Measurements from ENCODE around the gene NTM.

The NTM gene

GRCh38 chr11:132205496-132205895 is 835.1 kb downstream of the NTM start:
- DNase-seq, result no peak
- Mint-ChIP-seq H3K9me3 (peaks cover 0 to 8% of the 10 kb centered on the region in 2 donors), H3K27ac (no peak overlapping the region), H3K27me3 (no peaks in the 10 kb centered on the region), H3K4me3 (no peak overlapping the region), H3K4me1 (no peaks in the 10 kb centered on the region), H3K36me3 (no peaks in the 10 kb centered on the region)
- no peak for ATAC-seq (replicated peaks)

GRCh38 chr11:132206993-132207392 is 836.6 kb downstream of the NTM start:
- H3K4me3 Mint-ChIP-seq, result no peak overlapping the region
- no peaks in the 10 kb centered on the region for H3K4me1 Mint-ChIP-seq
- no peaks in the 10 kb centered on the region for H3K36me3 Mint-ChIP-seq
- H3K27ac Mint-ChIP-seq, result no peak overlapping the region
- DNase-seq, result no peak
- no peaks in the 10 kb centered on the region for H3K27me3 Mint-ChIP-seq
- ATAC-seq (replicated peaks), result no peak
- peaks cover 0 to 3% of the 10 kb centered on the region in 2 donors for H3K9me3 Mint-ChIP-seq

DNA sequence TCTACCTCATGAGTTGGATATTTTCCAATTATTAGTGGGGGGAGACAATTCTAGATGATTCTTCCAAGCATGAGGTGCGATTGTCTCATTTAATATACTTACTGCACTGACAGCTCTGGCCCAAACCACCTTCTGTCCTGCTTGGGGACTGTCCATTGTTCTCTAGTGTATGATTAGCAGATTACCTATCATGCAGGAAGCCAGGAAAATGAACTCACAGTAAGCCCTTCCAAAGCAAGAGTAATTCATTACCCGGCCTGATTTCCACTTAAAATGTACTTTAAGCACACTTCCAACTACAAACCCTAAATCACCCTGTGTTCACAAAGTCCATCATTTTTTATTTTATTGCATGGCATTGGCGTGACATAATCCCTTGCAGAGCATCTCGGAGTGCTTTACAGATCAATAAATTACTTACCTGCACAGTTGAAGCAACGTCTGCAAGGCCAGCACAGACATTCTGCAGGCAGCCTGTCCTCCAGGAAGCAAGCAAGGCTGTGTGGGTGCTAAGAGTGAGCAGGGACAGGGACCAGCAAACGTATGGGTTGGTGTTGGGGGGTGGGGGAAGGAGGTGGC is 838.2 kb downstream of the NTM start:
- no peak overlapping the region for H3K4me3 Mint-ChIP-seq
- H3K4me1 Mint-ChIP-seq, result no peaks in the 10 kb centered on the region
- H3K9me3 Mint-ChIP-seq, result peaks cover 0 to 3% of the 10 kb centered on the region in 2 donors
- H3K27ac Mint-ChIP-seq, result no peak overlapping the region
- H3K27me3 Mint-ChIP-seq, result no peaks in the 10 kb centered on the region
- no peaks in the 10 kb centered on the region for H3K36me3 Mint-ChIP-seq
- DNase-seq (no peak), ATAC-seq (replicated peaks) (no peak)

DNA sequence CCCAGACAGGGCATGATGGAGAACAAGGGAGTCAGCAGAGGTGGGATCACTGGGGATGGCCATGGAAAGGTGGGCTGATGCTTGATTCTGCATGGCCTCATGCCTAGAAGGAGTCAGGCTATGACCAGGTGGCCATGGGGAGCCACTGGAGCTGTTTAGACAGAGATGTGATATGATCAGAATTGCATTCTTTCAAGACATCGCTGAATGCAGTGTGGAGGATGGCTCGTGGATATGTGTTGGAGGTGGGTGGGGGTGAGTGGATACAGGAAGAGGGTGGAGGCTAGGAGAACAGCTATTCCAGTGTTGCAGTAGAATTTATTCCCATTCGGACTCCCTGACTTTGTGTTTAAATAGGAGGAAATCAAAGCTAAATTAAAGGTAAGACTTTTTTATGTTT is 841.1 kb downstream of the NTM start:
- H3K27me3 Mint-ChIP-seq, result no peaks in the 10 kb centered on the region
- DNase-seq (no peak), ATAC-seq (replicated peaks) (no peak)
- no peak overlapping the region for H3K4me3 Mint-ChIP-seq
- no peaks in the 10 kb centered on the region for H3K4me1 Mint-ChIP-seq
- no peaks in the 10 kb centered on the region for H3K36me3 Mint-ChIP-seq
- no peak overlapping the region for H3K27ac Mint-ChIP-seq
- peaks cover 0 to 3% of the 10 kb centered on the region in 2 donors for H3K9me3 Mint-ChIP-seq

DNA sequence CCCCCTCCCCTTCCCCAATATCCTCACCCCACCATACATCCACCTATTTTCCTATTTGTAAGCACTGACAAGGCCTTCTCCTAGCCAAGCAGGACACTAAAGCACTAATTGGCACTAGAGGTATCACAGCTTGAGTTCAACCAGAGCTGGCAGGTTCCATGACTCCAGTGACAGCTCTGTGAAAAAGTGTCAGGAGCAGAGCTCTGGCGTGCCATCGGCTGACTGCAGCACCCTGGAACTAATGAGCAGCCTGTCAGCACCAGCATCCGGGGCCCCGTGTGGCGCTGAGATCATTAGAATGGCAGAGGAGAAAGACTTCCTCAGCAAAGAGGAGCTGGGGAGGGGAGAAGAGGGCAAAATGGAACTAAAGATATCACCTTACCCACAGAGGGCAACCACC is 847.4 kb downstream of the NTM start:
- no peak overlapping the region for H3K4me3 Mint-ChIP-seq
- H3K4me1 Mint-ChIP-seq, result no peaks in the 10 kb centered on the region
- no peak overlapping the region for H3K27ac Mint-ChIP-seq
- ATAC-seq (replicated peaks) (no peak), DNase-seq (no peak)
- no peaks in the 10 kb centered on the region for H3K27me3 Mint-ChIP-seq
- no peaks in the 10 kb centered on the region for H3K36me3 Mint-ChIP-seq
- H3K9me3 Mint-ChIP-seq, result peaks cover 2 to 3% of the 10 kb centered on the region in 2 donors

- Mint-ChIP-seq H3K36me3 (no peaks in the 10 kb centered on the region), H3K9me3 (peaks cover 7 to 14% of the 10 kb centered on the region in 2 donors)
Measured at GRCh38 chr11:132220474-132220873, 850.1 kb downstream of the NTM start.

DNA sequence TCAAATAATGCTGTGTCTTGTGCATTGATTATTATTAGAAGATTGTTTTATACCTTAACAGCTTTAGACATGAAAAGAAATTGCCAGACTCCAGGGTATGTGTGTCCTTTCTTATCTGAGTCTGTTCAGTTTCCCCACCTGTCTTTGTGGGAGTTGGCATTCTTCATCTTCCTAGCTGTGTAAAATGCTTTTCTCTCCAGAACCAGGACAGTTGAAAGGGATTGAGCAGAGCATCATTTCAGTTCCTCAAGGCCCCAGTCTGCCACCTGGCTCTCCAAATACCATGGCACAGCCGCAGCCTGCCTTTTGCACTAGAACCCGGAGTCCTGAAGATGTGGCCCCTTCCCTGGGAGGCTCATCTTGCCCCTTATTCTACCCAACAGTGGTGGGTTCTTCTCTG is 851.9 kb downstream of the NTM start:
- ATAC-seq (replicated peaks) (no peak), DNase-seq (no peak)
- H3K27me3 Mint-ChIP-seq, result no peaks in the 10 kb centered on the region
- H3K36me3 Mint-ChIP-seq, result no peaks in the 10 kb centered on the region
- H3K4me3 Mint-ChIP-seq, result no peak overlapping the region
- H3K4me1 Mint-ChIP-seq, result no peaks in the 10 kb centered on the region
- H3K9me3 Mint-ChIP-seq, result peaks cover 8 to 14% of the 10 kb centered on the region in 2 donors
- no peak overlapping the region for H3K27ac Mint-ChIP-seq

More at GRCh38 chr11:132220474-132220873, 850.1 kb downstream of the NTM start:
- H3K4me1 Mint-ChIP-seq, result no peaks in the 10 kb centered on the region
- H3K27me3 Mint-ChIP-seq, result no peaks in the 10 kb centered on the region
- ATAC-seq (replicated peaks) (no peak), DNase-seq (no peak)
- H3K4me3 Mint-ChIP-seq, result no peak overlapping the region
- no peak overlapping the region for H3K27ac Mint-ChIP-seq

GRCh38 chr11:132226522-132226921 is 856.1 kb downstream of the NTM start:
- H3K27ac Mint-ChIP-seq, result no peak overlapping the region
- ATAC-seq (replicated peaks) (no peak), DNase-seq (no peak)
- H3K27me3 Mint-ChIP-seq, result no peaks in the 10 kb centered on the region
- H3K4me3 Mint-ChIP-seq, result no peak overlapping the region
- H3K36me3 Mint-ChIP-seq, result no peaks in the 10 kb centered on the region
- H3K9me3 Mint-ChIP-seq, result peaks cover 8 to 17% of the 10 kb centered on the region in 2 donors
- no peaks in the 10 kb centered on the region for H3K4me1 Mint-ChIP-seq

GRCh38 chr11:132228746-132229325 is 858.4 kb downstream of the NTM start:
- H3K27me3 Mint-ChIP-seq, result no peaks in the 10 kb centered on the region
- no peaks in the 10 kb centered on the region for H3K36me3 Mint-ChIP-seq
- peaks cover 3 to 15% of the 10 kb centered on the region in 2 donors for H3K9me3 Mint-ChIP-seq
- H3K4me3 Mint-ChIP-seq, result no peak overlapping the region
- ATAC-seq (replicated peaks) (no peak), DNase-seq (no peak)
- no peaks in the 10 kb centered on the region for H3K4me1 Mint-ChIP-seq
- no peak overlapping the region for H3K27ac Mint-ChIP-seq

- no peak overlapping the region for H3K4me3 Mint-ChIP-seq
- H3K36me3 Mint-ChIP-seq, result no peaks in the 10 kb centered on the region
- H3K4me1 Mint-ChIP-seq, result no peaks in the 10 kb centered on the region
- no peaks in the 10 kb centered on the region for H3K27me3 Mint-ChIP-seq
- DNase-seq (no peak), ATAC-seq (replicated peaks) (no peak)
- peaks cover 5 to 7% of the 10 kb centered on the region in 2 donors for H3K9me3 Mint-ChIP-seq
- H3K27ac Mint-ChIP-seq, result no peak overlapping the region
Measured at GRCh38 chr11:132231656-132232347, 861.4 kb downstream of the NTM start.

GRCh38 chr11:132234878-132235277 is 864.5 kb downstream of the NTM start:
- Mint-ChIP-seq H3K4me3 (no peak overlapping the region), H3K27me3 (no peaks in the 10 kb centered on the region), H3K9me3 (peaks cover 7 to 10% of the 10 kb centered on the region in 2 donors), H3K4me1 (no peaks in the 10 kb centered on the region), H3K36me3 (no peaks in the 10 kb centered on the region), H3K27ac (no peak overlapping the region)
- DNase-seq (no peak), ATAC-seq (replicated peaks) (no peak)

DNA sequence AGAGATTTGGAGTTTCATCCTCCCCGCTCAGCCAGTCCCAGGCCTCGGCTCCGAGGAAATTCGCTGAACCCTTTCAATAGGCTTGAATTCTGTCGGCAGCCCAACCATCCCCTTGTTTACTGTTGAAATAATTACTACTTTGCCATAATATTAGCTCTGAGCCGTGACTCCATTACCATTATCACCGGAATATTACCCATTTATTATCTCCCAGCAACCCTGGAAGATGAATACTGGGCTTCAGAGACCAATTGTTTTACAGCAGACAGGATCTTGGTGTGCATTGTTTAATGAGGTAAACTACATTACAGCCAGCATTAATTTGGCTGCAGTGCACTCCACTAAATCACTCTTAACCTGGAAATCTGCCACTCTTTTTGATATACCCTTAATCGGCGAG is 867.4 kb downstream of the NTM start:
- Mint-ChIP-seq H3K9me3 (peaks cover 7 to 11% of the 10 kb centered on the region in 2 donors), H3K4me3 (no peak overlapping the region), H3K36me3 (no peaks in the 10 kb centered on the region), H3K4me1 (no peaks in the 10 kb centered on the region), H3K27me3 (no peaks in the 10 kb centered on the region), H3K27ac (no peak overlapping the region)
- DNase-seq, result no peak
- no peak for ATAC-seq (replicated peaks)

DNA sequence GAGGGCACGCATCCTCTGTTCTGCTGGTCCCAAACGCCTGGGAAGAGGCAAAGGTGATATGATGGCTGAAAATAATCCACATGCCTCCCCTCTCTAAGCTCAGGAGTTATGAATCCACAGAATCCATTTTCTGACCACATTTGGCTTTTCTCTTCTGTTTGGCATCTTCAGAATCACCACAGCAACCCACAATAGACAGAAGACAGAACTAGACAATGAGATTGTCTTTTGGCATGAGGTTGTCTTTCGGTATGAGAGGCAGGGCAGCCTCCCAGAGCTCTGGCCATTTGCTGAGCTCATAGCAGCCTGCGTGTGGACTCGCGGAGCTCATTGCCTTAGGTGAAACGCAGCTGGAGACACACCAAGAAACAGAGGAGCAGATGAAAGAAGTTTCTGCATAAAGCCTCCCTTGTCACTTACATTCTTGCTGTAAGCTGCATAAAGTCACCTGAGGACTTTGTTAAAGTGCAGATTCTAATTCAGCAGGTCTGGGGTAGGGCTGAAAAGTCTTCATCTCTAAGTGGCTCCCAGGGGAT is 868.0 kb downstream of the NTM start:
- H3K9me3 Mint-ChIP-seq, result peaks cover 7 to 11% of the 10 kb centered on the region in 2 donors
- ATAC-seq (replicated peaks), result no peak
- no peak overlapping the region for H3K4me3 Mint-ChIP-seq
- no peak overlapping the region for H3K27ac Mint-ChIP-seq
- H3K36me3 Mint-ChIP-seq, result no peaks in the 10 kb centered on the region
- no peak for DNase-seq
- no peaks in the 10 kb centered on the region for H3K27me3 Mint-ChIP-seq
- no peaks in the 10 kb centered on the region for H3K4me1 Mint-ChIP-seq

DNA sequence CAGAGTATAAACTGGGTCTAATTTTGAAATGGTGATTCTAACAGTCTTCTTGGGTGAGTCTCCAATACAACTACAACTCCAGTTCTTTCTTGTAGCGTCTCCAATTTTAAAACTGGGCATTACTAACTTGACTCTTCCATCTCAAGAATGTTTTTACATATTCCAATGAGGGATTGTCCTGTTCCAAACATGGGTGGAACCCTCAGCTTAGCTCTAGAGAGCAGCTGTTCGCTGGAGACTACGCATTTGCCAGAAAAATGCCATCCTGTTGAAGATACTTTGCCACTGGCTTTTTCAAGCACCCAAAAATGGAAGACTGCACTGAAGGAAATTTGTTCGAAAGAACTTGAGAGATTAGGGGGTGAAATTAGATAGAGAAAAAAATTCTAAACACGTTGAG is 870.0 kb downstream of the NTM start:
- DNase-seq, result no peak
- Mint-ChIP-seq H3K27me3 (no peaks in the 10 kb centered on the region), H3K27ac (no peak overlapping the region), H3K9me3 (peaks cover 4 to 15% of the 10 kb centered on the region in 2 donors), H3K4me1 (no peaks in the 10 kb centered on the region), H3K36me3 (no peaks in the 10 kb centered on the region), H3K4me3 (no peak overlapping the region)
- ATAC-seq (replicated peaks), result no peak

- H3K27ac Mint-ChIP-seq, result no peak overlapping the region
- H3K27me3 Mint-ChIP-seq, result no peaks in the 10 kb centered on the region
- H3K4me3 Mint-ChIP-seq, result no peak overlapping the region
- DNase-seq, result no peak
- peaks cover 0 to 12% of the 10 kb centered on the region in 2 donors for H3K9me3 Mint-ChIP-seq
- ATAC-seq (replicated peaks), result no peak
- no peaks in the 10 kb centered on the region for H3K4me1 Mint-ChIP-seq
- no peaks in the 10 kb centered on the region for H3K36me3 Mint-ChIP-seq
Measured at GRCh38 chr11:132242632-132243031, 872.2 kb downstream of the NTM start.
